ENCODE measurements around the gene GALC. TPM values are rescaled to one million over a fixed set of nuclear protein-coding genes. Genes with fewer than 3 reads are reported as not detected.

GALC gene
- total RNA-seq, 2 donors from 2014 or later, result 19.7 to 42.5 TPM

DNA sequence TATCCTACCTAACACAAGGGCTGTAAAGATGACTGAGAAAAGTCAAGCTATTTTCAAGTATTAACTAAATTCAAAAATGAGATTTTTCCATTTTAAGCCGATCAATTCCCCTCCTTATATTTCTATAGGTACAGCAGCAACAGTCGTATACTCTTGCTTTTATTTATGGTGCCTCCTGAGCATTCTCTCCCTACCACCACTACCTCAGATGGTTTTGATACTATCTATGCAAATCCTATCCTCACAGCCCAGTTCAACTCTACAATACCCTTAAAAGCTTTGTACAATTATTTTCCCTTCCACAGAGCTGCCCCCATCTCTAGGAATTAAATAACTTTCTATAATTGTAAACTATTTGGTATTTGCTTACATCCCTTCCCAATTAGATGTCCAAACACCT, 52.1 kb downstream of the GALC start:
- intact Hi-C loops (cut with DNase I), result no loop called here
- Histone ChIP-seq H3K27me3 (no peaks in the 10 kb centered on the region), H3K4me1 (peaks cover 5% of the 10 kb centered on the region), H3K4me3 (no peak overlapping the region), H3K27ac (no peak overlapping the region), H3K9me3 (no peaks in the 10 kb centered on the region), H3K36me3 (replicated peaks in 1 of 2; ENCODE audit: insufficient read depth in 1 of 2, low read depth in 2 of 2) (peaks cover 0 to 3% of the 10 kb centered on the region in 2 donors)
- TF ChIP-seq POLR2A (IDR thresholded peaks at IDR 0.05), result no peak
- TF ChIP-seq, protein P1, sequence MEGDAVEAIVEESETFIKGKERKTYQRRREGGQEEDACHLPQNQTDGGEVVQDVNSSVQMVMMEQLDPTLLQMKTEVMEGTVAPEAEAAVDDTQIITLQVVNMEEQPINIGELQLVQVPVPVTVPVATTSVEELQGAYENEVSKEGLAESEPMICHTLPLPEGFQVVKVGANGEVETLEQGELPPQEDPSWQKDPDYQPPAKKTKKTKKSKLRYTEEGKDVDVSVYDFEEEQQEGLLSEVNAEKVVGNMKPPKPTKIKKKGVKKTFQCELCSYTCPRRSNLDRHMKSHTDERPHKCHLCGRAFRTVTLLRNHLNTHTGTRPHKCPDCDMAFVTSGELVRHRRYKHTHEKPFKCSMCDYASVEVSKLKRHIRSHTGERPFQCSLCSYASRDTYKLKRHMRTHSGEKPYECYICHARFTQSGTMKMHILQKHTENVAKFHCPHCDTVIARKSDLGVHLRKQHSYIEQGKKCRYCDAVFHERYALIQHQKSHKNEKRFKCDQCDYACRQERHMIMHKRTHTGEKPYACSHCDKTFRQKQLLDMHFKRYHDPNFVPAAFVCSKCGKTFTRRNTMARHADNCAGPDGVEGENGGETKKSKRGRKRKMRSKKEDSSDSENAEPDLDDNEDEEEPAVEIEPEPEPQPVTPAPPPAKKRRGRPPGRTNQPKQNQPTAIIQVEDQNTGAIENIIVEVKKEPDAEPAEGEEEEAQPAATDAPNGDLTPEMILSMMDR (IDR thresholded peaks at IDR 0.05), result no peak
- DNase-seq (no peak), ATAC-seq (no peak)
- 91 to 94% methylated on average over 2 of the region's 2 CpGs for WGBS, 2 donors

DNA sequence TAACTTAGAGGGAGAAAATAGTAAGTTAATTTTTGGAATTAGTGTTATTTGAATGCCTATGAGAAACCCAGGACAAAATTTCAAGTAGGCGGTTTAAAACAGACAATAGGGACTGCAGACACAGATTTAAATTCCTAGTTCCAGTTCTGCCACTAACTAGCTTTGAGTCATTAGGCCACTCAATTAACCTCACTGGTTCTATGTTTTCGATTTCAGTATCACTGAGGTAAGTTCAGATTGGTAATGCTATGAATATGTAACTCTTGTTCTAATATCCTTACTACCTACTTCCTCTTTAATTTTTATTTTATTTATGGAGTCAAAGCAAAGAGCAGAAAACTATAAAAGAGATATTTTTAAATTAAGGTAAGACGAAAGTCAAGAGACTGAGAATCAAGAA, 52.6 kb downstream of the GALC start:
- H3K4me1 ChIP-seq, result peaks cover 7% of the 10 kb centered on the region
- no peak overlapping the region for H3K4me3 ChIP-seq
- H3K36me3 ChIP-seq (replicated peaks in 1 of 2; ENCODE audit: insufficient read depth in 1 of 2, low read depth in 2 of 2), result peaks cover 0 to 3% of the 10 kb centered on the region in 2 donors
- no peak for ATAC-seq
- DNase-seq, result no peak
- WGBS, 2 donors, result 85 to 89% methylated on average over 3 of the region's 3 CpGs
- H3K27ac ChIP-seq, result no peak overlapping the region
- intact Hi-C loops (cut with DNase I), result no loop called here
- TF ChIP-seq POLR2A (IDR thresholded peaks at IDR 0.05), result no peak
- TF ChIP-seq, protein P1 (IDR thresholded peaks at IDR 0.05), result no peak
- H3K27me3 ChIP-seq, result no peaks in the 10 kb centered on the region
- no peaks in the 10 kb centered on the region for H3K9me3 ChIP-seq

DNA sequence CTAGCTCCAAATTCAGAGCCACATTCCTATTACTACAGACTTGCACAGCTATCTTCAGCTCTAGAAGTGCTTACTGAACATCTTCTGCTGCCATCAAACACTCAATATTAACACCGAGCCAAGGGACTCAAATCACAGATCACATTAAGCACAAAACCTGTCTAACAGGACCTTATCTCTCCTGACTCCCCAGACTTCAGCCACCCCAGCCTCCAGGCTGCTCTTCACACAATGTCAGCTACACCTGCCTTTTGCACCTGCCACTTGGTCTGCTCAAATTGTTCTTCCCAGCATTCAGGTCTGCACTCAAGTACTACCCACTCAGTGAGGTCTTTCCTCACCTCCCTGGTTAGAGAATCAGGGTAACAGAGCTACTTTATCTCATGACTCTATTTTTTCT, 57.1 kb downstream of the GALC start:
- no peak for ATAC-seq
- no peaks in the 10 kb centered on the region for H3K9me3 ChIP-seq
- no peak for TF ChIP-seq POLR2A (IDR thresholded peaks at IDR 0.05)
- TF ChIP-seq, protein P1 (IDR thresholded peaks at IDR 0.05), result no peak
- 17 to 29% methylated on average over 1 of the region's 1 CpG for WGBS, 2 donors
- no peak overlapping the region for H3K4me3 ChIP-seq
- intact Hi-C loops (cut with DNase I), result no loop called here
- no peak overlapping the region for H3K27ac ChIP-seq
- DNase-seq, result peak in 2 of 4 donors; percentile 20 to 56
- H3K27me3 ChIP-seq, result no peaks in the 10 kb centered on the region
- H3K4me1 ChIP-seq, result peaks cover 7% of the 10 kb centered on the region
- peaks cover 0 to 3% of the 10 kb centered on the region in 2 donors for H3K36me3 ChIP-seq (replicated peaks in 1 of 2; ENCODE audit: insufficient read depth in 1 of 2, low read depth in 2 of 2)

DNA sequence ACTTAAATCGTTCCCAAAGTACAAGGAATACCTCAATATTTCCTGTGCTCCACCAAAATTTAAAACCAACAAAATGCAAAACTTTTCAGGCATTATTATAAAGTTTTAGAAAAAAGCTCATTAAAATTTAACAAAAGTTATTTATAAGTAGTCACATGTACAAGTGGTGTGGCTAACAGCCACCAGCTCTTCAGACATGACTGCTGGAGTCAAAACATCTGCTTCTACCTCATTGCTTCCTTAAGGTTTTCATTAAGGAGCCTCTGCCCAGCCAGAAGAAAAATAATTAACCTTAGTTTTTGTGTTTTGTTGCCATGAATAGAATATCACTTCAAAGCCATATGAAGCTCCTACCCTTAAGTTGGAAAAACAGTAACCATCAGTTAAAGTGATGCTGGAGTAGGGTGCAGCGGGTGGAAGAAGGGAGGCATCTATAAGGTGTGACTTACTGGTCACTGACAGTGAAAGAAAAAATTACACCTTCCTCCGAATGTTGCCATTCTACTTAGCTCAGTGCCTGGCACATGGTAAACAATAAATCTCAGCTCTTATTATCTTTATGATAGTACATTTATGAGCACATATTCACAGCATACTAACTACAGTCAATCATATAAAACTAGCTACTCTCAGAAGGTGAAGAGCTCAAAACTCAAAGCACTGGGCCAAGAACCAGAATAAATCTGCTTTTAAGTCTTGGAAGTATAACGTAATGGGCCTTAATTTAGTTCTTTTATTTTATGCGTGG, 57.7 kb downstream of the GALC start:
- no peak for DNase-seq
- H3K27ac ChIP-seq, result no peak overlapping the region
- H3K36me3 ChIP-seq (replicated peaks in 1 of 2; ENCODE audit: insufficient read depth in 1 of 2, low read depth in 2 of 2), result peaks cover 0 to 3% of the 10 kb centered on the region in 2 donors
- H3K27me3 ChIP-seq, result no peaks in the 10 kb centered on the region
- intact Hi-C loops (cut with DNase I), result no loop called here
- no peak for ATAC-seq
- no peaks in the 10 kb centered on the region for H3K9me3 ChIP-seq
- H3K4me3 ChIP-seq, result no peak overlapping the region
- peaks cover 7% of the 10 kb centered on the region for H3K4me1 ChIP-seq
- TF ChIP-seq, protein P1 (IDR thresholded peaks at IDR 0.05), result no peak
- no peak for TF ChIP-seq POLR2A (IDR thresholded peaks at IDR 0.05)
- 35 to 47% methylated on average over 5 of the region's 5 CpGs for WGBS, 2 donors

DNA sequence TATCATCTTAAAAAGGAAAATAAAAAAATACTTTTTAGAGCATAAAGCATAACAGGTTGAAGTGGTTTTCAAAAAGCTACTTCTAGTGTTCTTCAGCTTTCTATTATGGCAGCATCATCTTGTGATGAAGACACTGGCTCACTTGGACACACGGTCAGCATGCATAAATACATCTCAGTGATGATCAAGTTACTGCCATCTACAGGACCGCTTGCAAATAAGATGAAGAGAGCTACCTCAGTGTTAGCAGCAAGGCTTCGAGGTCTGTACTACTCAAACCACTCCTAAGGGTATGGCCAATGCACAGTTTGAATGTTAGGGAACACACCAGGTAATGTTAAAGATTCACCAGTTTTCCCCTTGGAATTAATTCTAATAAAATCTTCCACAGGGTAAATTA, 58.8 kb downstream of the GALC start:
- intact Hi-C loops (cut with DNase I), result no loop called here

More for the DNA sequence above, 58.8 kb downstream of the GALC start:
- DNase-seq (no peak), ATAC-seq (no peak)
- Histone ChIP-seq H3K27me3 (no peaks in the 10 kb centered on the region), H3K9me3 (no peaks in the 10 kb centered on the region), H3K27ac (no peak overlapping the region), H3K4me1 (peaks cover 7% of the 10 kb centered on the region), H3K4me3 (no peak overlapping the region), H3K36me3 (replicated peaks in 1 of 2; ENCODE audit: insufficient read depth in 1 of 2, low read depth in 2 of 2) (no peaks in the 10 kb centered on the region)
- 85 to 90% methylated on average over 3 of the region's 3 CpGs for WGBS, 2 donors
- no peak for TF ChIP-seq POLR2A (IDR thresholded peaks at IDR 0.05)
- TF ChIP-seq, protein P1 (IDR thresholded peaks at IDR 0.05), result no peak
